GM21619 (cell line): ENCODE results near the gene ADGRF3.
"Not testable (repeated sequence)": the region's sequence is repeated elsewhere in the genome, so short reads cannot be mapped to it uniquely, and the experiment has no call there.

Experiments used
- ATAC-seq: cut with Tn5 transposase; IDR thresholded peaks from one replicate; pipeline ENCODE4 v1.9.1; 2021; ENCODE audit not compliant: unreplicated experiment

The ADGRF3 gene

GRCh38 chr2:26283606-26284005 is 63.0 kb downstream of the ADGRF3 start:
- no peak for ATAC-seq

DNA sequence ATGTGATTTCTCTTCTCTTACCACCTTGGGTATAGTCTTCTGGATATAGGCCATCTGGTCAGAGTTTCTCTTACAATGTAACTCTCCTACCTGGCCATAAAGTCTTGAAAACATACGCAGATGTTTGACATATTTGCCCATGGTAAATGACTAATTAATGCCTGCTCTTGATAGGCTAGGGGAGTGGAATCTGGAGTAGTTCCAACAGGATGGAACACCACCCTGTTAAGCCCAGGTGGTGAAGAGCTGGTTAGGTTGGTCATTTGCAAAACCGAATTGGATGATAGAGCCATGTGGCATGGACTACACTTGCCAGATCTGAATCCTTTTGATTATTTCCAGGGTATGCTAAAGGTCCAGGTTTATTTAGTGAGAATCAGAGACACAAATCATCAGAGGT is 65.4 kb downstream of the ADGRF3 start:
- ATAC-seq, result no peak

DNA sequence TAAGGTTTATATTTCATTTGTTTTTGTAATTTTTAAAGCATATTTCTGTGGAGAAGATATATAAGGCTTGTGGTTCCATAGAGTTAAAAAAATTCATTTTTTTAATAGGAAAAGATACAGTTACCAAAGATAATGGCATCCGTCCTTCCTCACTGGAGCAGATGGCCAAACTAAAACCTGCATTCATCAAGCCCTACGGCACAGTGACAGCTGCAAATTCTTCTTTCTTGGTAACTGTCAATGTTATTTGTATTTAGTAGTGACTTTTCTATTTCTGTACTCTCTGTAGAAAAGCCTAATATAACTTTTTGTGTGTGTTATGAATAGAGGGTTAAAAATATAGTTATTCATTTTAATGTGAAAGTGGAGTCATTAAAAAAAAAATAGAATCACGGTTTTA is 66.7 kb downstream of the ADGRF3 start:
- ATAC-seq, result no peak

DNA sequence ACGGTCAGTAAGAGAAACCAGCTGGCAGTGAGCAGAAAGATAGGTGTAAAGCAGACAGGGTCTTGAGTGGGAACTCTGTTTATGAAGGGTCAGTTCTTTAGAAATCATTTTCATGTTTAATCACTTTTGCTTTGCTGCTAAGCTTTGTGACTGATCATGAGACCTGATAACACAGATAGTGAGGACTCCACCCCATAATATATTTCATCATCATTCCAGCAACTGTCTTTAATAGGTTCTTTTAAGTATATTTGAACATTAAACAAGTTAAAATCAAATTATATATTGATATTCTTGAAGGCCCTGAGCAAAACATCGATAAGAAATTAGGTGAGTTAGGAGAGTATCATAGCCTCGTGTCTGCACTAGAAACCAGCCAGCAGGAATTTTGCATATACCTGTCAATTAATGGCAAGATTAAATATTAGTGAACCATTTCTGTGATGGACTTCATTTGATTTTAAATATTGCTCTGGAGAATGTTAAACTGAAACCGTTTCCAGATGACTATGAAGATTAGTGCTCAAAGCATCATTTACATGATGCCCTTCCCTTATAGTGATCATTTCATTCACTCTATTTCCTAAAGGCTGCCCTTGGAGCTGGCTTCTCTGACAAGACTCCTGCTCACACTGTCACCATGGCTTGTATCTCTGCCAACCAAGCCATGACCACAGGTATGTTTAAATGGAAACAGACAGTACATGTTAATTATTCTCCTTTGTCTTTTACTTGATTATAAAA is 69.9 kb downstream of the ADGRF3 start:
- ATAC-seq, result no peak

DNA sequence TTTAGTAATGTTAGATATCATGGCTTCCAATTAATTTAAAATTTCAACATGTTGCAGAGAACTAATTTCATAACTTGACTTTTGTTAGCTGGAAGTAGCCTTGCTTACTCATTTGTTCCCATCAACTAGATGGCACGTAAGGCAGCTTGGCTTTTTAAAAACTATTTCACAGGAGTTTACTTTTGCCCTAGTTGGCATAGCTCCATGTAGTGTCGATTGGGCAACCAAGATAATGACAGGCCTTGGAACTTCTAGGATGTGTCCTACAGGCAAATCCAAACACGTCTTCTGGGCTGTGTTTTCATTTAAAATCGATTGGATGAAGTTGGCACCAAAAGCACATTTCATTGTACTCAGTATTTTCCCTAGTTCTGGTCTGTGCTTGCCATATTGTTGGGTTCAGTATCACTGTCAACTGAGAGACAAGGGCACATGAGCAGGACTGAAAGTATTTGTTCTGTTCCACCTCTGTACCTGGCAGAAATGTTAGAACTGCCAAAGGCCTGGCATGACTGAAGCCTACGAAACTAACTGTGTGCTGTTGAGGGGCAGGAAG is 72.5 kb downstream of the ADGRF3 start:
- no peak for ATAC-seq

GRCh38 chr2:26273501-26273900 is 73.1 kb downstream of the ADGRF3 start:
- ATAC-seq, result no peak

GRCh38 chr2:26270373-26270772 is 76.2 kb downstream of the ADGRF3 start:
- ATAC-seq, result no peak

DNA sequence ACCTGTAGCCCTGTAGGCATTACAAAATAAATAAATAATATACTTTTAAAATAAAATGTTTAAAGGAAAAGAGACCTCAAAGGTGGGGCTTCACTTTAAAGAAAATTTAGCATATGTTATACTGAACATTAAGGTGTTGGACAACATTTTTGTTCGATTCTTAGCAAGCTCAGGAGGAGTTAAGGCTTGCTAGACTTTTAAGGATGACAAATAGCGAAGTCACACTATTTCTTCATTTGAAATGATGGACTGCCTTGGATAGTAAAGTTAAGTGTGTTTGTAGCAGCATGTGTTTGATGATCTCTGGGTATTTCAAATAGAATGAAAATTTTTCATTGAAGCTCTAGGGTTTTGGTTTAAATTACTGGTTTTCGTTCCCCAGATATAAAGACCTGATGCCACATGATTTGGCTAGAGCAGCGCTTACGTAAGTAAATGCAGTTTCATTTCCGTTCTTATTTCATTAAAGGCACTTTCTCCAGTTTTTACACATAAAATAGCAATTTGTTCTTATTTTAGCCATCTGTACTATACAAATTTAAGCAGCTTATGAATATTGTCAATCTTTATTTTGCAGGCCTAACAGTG is 76.9 kb downstream of the ADGRF3 start:
- no peak for ATAC-seq

DNA sequence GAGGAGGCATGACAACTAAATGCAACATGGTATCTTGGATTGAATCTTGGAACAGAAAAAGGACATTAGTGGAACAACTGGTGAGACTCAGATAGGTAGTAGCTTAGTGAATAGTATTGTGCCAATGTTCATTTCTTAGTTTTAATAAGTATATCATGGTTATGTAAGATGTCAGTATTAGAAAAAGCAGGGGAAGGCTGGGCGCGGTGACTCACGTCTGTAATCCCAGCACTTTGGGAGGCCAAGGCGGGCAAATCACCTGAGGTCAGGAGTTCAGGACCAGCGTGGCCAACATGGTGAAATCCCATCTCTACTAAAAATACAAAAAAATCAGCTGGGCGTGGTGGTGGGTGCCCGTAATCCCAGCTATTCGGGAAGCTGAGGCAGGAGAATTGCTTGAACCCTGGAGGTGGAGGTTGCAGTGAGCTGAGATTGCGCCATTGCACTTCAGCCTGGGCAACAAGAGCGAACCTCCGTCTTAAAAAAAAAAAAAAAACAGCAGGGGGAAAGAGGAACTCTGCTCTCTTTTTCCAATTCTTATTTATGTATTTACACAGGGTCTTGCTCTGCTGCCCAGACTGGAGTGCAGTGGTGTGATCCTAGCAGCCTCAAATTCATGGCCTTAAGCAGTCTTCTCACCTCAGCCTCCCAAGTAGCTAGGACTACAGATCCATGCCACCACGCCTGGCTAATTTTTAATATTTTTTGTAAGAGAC is 77.8 kb downstream of the ADGRF3 start:
- not testable (repeated sequence) for ATAC-seq

GRCh38 chr2:26268213-26268612 is 78.4 kb downstream of the ADGRF3 start:
- ATAC-seq, result no peak

DNA sequence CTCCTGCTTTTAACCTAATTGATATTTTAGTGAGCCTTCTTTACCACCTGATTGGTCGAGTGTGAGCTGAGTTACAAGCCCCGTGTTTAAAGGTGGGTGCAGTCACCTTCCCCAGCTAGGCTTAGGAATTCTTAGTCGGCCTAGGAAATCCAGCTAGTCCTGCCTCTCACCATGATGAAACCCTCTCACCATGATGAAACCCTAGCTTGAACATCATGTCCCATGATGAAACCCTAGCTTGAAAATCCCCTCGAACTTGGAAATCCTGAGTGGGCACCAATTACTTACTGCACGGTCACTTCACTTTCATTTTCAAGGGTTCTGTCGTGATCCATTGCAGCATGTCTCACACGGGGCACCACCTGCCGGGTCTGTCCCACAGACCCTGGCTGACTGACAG is 87.8 kb downstream of the ADGRF3 start:
- not testable (repeated sequence) for ATAC-seq
